ENCODE data around the gene WNT9A. TPM values are rescaled to one million over a fixed set of nuclear protein-coding genes. Genes with fewer than 3 reads are reported as not detected.
"Not testable (repeated sequence)": the region's sequence is repeated elsewhere in the genome, so short reads cannot be mapped to it uniquely, and the experiment has no call there.

Gene WNT9A
- 9.5 and 14.0 TPM in 2 replicates for total RNA-seq (2014; rRNA removed; shearing (Covaris generic))

GRCh38 chr1:227947676-227948492, at the start of gene WNT9A:
Gene WNT9A, minus strand, starts transcription at chr1:227947932. Its CDS starts 45 bp downstream, at chr1:227947887.
- DNase-seq (ENCODE audit: low read depth) = peak; percentile 80

GRCh38 chr1:227996187-227996950, 48.6 kb upstream of the WNT9A start:
- no peak for DNase-seq (ENCODE audit: low read depth)

- no peak for DNase-seq (ENCODE audit: low read depth)
Observed at GRCh38 chr1:227994632-227995300, 47.0 kb upstream of the WNT9A start.

GRCh38 chr1:227987181-227987580, 39.4 kb upstream of the WNT9A start:
- DNase-seq (ENCODE audit: low read depth) = no peak

- DNase-seq (ENCODE audit: low read depth) = not testable (repeated sequence)
Observed at GRCh38 chr1:227975583-227976283, 28.0 kb upstream of the WNT9A start.

- not testable (repeated sequence) for DNase-seq (ENCODE audit: low read depth)
Observed at GRCh38 chr1:227973724-227974288, 26.1 kb upstream of the WNT9A start.

- not testable (repeated sequence) for DNase-seq (ENCODE audit: low read depth)
Observed at GRCh38 chr1:227972843-227973374, 25.2 kb upstream of the WNT9A start.

- not testable (repeated sequence) for DNase-seq (ENCODE audit: low read depth)
Observed at GRCh38 chr1:227972283-227972679, 24.5 kb upstream of the WNT9A start.

- not testable (repeated sequence) for DNase-seq (ENCODE audit: low read depth)
Observed at GRCh38 chr1:227971643-227972282, 24.0 kb upstream of the WNT9A start.

GRCh38 chr1:227971216-227971615, 23.5 kb upstream of the WNT9A start:
- not testable (repeated sequence) for DNase-seq (ENCODE audit: low read depth)

- DNase-seq (ENCODE audit: low read depth) = not testable (repeated sequence)
Observed at GRCh38 chr1:227970076-227970995, 22.6 kb upstream of the WNT9A start.

- DNase-seq (ENCODE audit: low read depth) = not testable (repeated sequence)
Observed at GRCh38 chr1:227967815-227968214, 20.1 kb upstream of the WNT9A start.

GRCh38 chr1:227966733-227967132, 19.0 kb upstream of the WNT9A start:
- peak; percentile 64 for DNase-seq (ENCODE audit: low read depth)

GRCh38 chr1:227961651-227962466, 14.1 kb upstream of the WNT9A start:
- no peak for DNase-seq (ENCODE audit: low read depth)

- no peak for DNase-seq (ENCODE audit: low read depth)
Observed at GRCh38 chr1:227959325-227959860, 11.7 kb upstream of the WNT9A start.

GRCh38 chr1:227958617-227959324, 11.0 kb upstream of the WNT9A start:
- no peak for DNase-seq (ENCODE audit: low read depth)

- no peak for DNase-seq (ENCODE audit: low read depth)
Observed at GRCh38 chr1:227955808-227956207, 8.1 kb upstream of the WNT9A start.

All from RPMI7951 (cell line).